DMS 273 (cell line): ENCODE measurements around the gene YJEFN3.

Experiments used
- DNase-seq: peaks from one replicate; lab custom pipeline; 2025; ENCODE audit not compliant: unreplicated experiment; lab: John Stamatoyannopoulos, UW

Gene YJEFN3

GRCh38 chr19:19537075-19538048 is 8.7 kb downstream of the YJEFN3 start:
- DNase-seq = peak; percentile 75

- DNase-seq = peak; percentile 81
These were observed 9.5 kb downstream of the YJEFN3 start, which contains the start of gene CILP2 for GRCh38 chr19:19538061-19538784. CILP2 (plus strand) TSS chr19:19538265; CDS start chr19:19538350, 85 bp downstream.

GRCh38 chr19:19538785-19539166 is 10.1 kb downstream of the YJEFN3 start:
- peak; percentile 48 for DNase-seq

GRCh38 chr19:19539698-19540063 is 11.0 kb downstream of the YJEFN3 start:
- no peak for DNase-seq

- peak; percentile 33 for DNase-seq
These were observed 11.5 kb downstream of the YJEFN3 start for GRCh38 chr19:19540064-19540714.

GRCh38 chr19:19540715-19541515 is 12.2 kb downstream of the YJEFN3 start:
- peak; percentile 66 for DNase-seq

GRCh38 chr19:19541616-19542015 is 12.9 kb downstream of the YJEFN3 start:
- DNase-seq = no peak

GRCh38 chr19:19542507-19542906 is 13.8 kb downstream of the YJEFN3 start:
- DNase-seq = no peak

- no peak for DNase-seq
These were observed 14.4 kb downstream of the YJEFN3 start for GRCh38 chr19:19543101-19543500.

- DNase-seq = no peak
These were observed 14.9 kb downstream of the YJEFN3 start for GRCh38 chr19:19543640-19544039.

- no peak for DNase-seq
These were observed 15.7 kb downstream of the YJEFN3 start for GRCh38 chr19:19544257-19544953.

- DNase-seq = no peak
These were observed 16.4 kb downstream of the YJEFN3 start for GRCh38 chr19:19544954-19545591.

- DNase-seq = no peak
These were observed 17.0 kb downstream of the YJEFN3 start for GRCh38 chr19:19545707-19546106.

GRCh38 chr19:19546751-19547162 is 18.0 kb downstream of the YJEFN3 start:
- no peak for DNase-seq

GRCh38 chr19:19547674-19548336 is 19.1 kb downstream of the YJEFN3 start:
- DNase-seq = no peak

GRCh38 chr19:19548915-19549759 is 20.4 kb downstream of the YJEFN3 start:
- DNase-seq = no peak

GRCh38 chr19:19549804-19550464 is 21.2 kb downstream of the YJEFN3 start:
- DNase-seq = no peak
